Measurements from ENCODE around the gene OGFOD2.

OGFOD2 gene

GRCh38 chr12:122977153-122977552 is 2.1 kb downstream of the OGFOD2 start:
- no peak for DNase-seq (ENCODE audit: insufficient read length, low spot score)
- TF ChIP-seq, protein P1, sequence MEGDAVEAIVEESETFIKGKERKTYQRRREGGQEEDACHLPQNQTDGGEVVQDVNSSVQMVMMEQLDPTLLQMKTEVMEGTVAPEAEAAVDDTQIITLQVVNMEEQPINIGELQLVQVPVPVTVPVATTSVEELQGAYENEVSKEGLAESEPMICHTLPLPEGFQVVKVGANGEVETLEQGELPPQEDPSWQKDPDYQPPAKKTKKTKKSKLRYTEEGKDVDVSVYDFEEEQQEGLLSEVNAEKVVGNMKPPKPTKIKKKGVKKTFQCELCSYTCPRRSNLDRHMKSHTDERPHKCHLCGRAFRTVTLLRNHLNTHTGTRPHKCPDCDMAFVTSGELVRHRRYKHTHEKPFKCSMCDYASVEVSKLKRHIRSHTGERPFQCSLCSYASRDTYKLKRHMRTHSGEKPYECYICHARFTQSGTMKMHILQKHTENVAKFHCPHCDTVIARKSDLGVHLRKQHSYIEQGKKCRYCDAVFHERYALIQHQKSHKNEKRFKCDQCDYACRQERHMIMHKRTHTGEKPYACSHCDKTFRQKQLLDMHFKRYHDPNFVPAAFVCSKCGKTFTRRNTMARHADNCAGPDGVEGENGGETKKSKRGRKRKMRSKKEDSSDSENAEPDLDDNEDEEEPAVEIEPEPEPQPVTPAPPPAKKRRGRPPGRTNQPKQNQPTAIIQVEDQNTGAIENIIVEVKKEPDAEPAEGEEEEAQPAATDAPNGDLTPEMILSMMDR (IDR thresholded peaks at IDR 0.05; ENCODE audit: insufficient read depth, missing control alignments): no peak
- FAIRE-seq: no peak

- FAIRE-seq: no peak
- TF ChIP-seq, protein P1 (IDR thresholded peaks at IDR 0.05; ENCODE audit: insufficient read depth, missing control alignments): no peak
Measured at GRCh38 chr12:122977655-122978392, 2.8 kb downstream of the OGFOD2 start.

GRCh38 chr12:122978507-122978955 is 3.5 kb downstream of the OGFOD2 start:
- FAIRE-seq (no peak), DNase-seq (ENCODE audit: insufficient read length, low spot score) (no peak)

More at GRCh38 chr12:122977655-122978392, 2.8 kb downstream of the OGFOD2 start:
- no peak for DNase-seq (ENCODE audit: insufficient read length, low spot score)

DNA sequence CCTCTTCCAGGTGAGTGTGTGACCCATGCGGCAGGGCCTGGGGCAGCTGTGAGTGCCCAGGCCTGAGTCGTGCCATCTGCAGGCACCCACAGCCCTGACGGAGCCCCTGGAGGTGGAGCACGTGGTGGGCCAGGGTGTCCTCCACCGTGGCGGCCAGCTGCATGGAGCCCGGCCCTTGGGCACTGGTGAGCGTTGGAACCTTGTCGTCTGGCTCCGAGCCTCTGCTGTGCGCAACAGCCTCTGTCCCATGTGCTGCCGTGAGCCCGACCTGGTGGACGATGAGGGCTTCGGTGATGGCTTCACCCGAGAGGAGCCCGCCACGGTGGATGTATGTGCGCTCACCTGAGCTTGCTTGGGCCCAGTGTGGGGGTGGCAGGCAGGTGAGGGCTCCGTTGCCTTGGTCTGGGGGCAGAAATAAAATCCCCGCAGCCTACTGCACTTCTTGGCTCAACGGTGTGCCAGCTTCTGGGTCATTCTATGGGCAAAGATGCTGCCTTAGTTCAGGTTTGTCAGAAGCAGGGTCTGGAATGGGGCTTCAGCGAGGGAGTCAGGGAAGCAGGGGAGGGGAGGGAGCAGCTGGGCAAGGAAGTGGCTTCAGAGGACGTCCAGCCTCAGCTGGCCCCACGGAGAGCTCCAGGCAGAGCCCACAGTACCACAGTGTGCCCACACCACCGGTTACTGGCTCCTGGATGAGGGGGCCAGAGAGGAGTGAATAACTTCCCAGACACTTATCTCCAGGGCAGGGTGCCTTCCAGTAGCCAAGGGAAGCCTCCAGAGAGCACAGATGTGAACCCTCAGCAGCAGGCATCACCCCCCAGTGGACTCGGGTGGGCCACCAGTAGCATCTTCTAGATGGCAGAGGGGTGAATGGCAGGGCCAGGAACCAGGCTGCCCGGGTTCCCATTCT is 4.2 kb downstream of the OGFOD2 start:
- DNase-seq (ENCODE audit: insufficient read length, low spot score) (no peak), FAIRE-seq (no peak)
- TF ChIP-seq, protein P1 (IDR thresholded peaks at IDR 0.05; ENCODE audit: insufficient read depth, missing control alignments): no peak

More at GRCh38 chr12:122978507-122978955, 3.5 kb downstream of the OGFOD2 start:
- TF ChIP-seq, protein P1 (IDR thresholded peaks at IDR 0.05; ENCODE audit: insufficient read depth, missing control alignments): no peak

GRCh38 chr12:122979908-122980182 is 4.8 kb downstream of the OGFOD2 start:
- DNase-seq (ENCODE audit: insufficient read length, low spot score): no peak
- no peak for FAIRE-seq
- TF ChIP-seq, protein P1 (IDR thresholded peaks at IDR 0.05; ENCODE audit: insufficient read depth, missing control alignments): no peak

GRCh38 chr12:122980183-122981035 is 5.4 kb downstream of the OGFOD2 start, which contains the start of gene ARL6IP4:
Gene ARL6IP4 (plus strand): TSS chr12:122980681. CDS start chr12:122981140, 459 bp downstream.
- FAIRE-seq (no peak), DNase-seq (ENCODE audit: insufficient read length, low spot score) (peak; percentile 75)
- TF ChIP-seq, protein P1 (IDR thresholded peaks at IDR 0.05; ENCODE audit: insufficient read depth, missing control alignments): no peak
